GM19035 (cell line): ENCODE results near the gene GATD1.

Experiments
- ATAC-seq: cut with Tn5 transposase; IDR thresholded peaks from one replicate; pipeline ENCODE4 v1.9.1; 2021; ENCODE audit not compliant: unreplicated experiment

The GATD1 gene

DNA sequence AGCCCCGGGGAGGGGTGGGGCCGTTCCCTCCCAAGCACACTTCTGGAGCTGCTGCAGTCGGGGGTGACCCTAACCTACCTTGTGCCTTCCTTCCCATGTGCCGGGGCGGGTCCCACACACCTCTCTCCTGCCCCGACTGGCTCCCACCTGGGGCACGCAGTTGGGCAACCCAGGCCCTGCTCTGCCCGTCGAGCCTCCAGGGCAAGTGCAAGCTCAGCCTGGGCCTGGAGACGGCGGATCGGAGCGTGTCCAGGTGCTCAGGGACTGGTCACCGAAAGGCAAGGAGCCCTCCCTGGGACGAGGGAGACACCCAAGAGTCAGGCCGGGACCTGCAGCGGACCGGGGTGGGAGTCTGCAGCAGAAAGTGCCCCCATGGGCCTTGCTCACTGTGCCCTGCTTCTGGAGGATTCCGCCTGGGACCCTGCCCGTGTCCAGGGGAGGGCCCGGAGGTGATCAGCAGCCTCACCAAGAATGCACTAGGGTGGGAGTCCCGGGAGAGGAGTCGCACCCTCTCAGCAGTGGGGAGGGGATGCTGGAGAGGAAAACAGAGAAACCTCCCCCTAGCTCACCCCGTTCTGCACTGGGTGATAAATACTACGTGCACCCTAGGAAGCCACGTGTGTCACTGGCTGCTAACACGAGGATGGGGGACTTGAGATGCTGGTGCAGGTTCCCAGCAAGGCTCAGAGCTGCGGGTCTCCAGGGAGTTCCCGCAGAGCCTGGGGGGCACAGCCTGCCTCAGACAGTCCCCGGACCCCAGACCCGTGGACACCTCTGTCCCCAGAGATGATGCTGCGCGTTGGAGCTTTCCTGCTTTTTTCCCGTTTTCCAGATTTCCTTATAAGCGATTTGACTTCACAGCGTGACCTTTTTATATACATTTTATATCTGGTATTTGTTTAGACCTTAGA lies 5.2 kb upstream of the GATD1 start:
- ATAC-seq = no peak

- ATAC-seq = no peak
Observed at GRCh38 chr11:779955-780532, 2.8 kb upstream of the GATD1 start.

- ATAC-seq = no peak
Observed at GRCh38 chr11:778976-779954, 2.0 kb upstream of the GATD1 start.

DNA sequence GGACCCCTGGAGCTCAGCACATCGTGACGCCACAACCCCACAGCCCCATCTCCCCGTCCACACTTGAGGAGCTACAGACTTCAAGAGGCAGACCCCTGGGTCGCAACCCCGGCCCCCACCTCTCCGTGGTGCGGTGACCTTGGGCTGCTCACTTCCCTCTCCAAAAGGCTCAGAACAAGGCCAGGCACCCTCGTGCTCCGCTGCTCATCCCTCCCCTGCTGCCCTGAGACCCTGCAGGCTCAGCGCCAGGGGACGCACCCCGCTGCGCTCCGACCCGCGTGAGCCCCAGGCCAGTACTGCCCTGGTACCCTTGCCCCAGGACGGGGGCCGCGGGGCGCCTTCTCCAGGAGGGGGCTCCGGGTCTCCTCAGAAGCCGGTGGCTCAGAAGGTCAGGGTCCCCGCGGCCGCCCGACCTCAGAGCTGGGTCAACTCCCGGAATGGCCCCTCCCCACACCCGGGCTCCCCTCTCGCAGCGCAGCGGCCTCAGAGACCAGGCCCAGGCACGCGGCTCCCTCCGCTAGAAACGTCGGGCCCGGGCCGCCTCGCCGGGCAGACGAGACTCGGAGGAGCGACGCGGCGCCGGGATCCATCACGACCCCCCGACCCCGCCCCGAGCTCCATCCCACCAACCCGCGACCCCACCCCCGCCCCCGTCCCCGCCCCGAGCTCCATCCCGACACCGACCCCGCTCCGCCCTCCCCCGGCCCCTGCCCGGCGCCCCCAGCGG lies 563 bp downstream of the GATD1 start:
- ATAC-seq = peak; percentile 35

GRCh38 chr11:776263-776560 lies 1.1 kb downstream of the GATD1 start:
- ATAC-seq = no peak

DNA sequence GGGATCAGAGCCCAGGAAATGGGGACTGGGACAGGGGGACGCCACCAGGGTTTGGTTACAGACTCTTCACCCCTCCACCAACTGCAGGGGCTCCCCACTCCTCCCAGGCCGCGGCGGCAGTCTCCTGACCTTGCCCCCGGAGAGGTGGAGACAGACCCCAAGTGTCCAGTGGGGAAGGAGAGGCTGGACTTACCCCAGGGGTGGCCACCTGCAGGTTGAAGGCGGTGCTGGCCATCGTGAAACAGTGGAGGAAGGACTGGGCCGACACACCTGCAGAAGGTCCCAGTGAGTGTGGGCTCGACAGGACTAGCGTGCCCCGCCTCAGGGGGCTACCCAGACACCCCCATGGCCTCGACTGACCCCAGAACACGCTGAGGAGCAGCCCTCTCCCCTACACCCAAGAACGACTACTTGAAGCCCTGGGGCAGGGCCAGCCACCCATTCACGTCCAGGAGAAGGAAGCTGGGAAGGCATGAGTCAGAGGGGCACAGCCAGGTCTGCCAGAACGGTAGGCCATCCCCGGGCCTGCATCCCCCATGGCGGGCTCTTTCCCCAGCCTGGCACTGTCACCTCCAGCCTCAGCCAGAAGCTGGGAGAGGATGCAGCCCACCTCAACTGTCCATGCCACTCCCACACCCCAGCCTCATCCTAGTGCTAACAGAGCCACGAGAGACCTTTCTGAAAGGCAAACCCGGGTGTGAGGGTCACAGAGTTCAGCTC lies 2.3 kb downstream of the GATD1 start:
- no peak for ATAC-seq

GRCh38 chr11:773830-774229 lies 3.5 kb downstream of the GATD1 start:
- ATAC-seq = no peak

GRCh38 chr11:773425-773824 lies 3.9 kb downstream of the GATD1 start:
- no peak for ATAC-seq

GRCh38 chr11:772429-773390 lies 4.6 kb downstream of the GATD1 start:
- no peak for ATAC-seq

DNA sequence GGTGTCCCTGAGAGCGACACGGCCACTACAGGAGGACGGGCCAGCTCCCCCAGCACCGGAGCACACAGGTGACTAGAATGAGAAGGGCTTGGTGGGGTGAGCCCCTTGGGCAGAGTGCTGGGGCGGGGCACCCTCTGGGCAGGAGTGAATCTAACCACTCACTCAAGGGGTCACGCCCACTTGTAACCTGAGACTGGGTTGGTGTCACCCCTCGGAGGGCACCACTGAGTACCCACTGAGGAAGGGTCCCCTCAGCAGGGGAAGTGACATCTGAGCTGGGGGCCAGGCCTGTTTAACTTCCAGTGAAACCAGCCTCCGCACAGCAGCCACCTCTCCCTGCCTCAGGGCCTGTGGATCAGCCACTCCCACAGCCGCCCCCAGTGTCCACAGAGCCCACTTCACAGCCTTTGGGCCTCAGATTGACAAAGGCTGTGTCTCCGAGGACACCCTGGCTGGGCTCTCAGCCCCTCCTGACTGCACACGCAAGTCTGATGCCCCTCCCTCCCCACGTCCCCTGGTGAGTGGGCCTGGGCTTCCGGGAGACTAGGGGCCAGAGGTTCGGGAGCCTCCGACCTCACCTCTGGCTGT lies 5.6 kb downstream of the GATD1 start:
- no peak for ATAC-seq

DNA sequence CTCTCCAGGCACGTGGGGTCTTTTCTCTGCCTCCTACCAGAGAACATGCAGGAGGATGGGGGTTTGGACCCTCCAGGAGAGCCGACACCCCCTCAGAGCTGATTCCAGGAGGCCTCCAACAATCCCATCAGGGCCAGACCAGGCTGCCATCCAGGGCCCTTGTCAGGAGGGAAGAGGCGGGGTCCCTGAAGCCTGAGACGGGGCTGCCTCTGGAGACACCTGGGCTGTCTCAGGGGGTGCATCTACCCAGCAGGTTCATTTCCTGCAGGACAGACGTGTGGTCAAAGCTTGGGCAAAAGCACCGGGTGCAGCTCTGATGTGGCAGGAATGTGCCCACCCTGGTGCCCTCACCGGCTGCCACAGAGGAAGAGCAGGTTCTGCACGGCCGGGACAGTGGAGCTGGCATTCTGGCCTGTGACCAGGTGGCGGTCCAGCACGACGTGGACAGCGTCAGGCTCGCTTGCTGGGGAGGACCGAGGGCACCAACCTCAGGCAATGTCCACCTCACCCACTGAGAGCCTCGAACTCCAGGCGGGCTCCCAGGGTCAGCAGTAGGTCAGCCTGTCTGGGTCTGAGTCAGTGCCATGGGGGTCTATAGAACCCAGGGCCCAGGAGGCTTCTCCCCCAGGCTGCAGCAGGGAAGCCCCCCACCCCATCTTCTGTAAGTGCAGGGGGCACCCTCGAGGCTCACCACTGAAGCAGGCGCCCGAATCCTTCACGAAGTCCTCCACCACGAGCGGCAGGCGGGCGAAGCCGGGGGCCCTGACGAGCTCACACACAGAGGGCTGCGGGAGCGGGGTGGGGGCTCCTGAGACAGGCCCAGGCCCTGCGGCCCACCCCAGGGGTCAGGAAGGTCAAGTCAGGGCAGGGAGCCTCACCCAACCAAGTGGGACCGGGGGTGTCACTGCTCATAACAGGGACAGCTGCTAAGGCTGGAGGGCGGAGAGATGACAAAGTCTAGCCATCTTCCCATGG lies 6.4 kb downstream of the GATD1 start:
- ATAC-seq = no peak

DNA sequence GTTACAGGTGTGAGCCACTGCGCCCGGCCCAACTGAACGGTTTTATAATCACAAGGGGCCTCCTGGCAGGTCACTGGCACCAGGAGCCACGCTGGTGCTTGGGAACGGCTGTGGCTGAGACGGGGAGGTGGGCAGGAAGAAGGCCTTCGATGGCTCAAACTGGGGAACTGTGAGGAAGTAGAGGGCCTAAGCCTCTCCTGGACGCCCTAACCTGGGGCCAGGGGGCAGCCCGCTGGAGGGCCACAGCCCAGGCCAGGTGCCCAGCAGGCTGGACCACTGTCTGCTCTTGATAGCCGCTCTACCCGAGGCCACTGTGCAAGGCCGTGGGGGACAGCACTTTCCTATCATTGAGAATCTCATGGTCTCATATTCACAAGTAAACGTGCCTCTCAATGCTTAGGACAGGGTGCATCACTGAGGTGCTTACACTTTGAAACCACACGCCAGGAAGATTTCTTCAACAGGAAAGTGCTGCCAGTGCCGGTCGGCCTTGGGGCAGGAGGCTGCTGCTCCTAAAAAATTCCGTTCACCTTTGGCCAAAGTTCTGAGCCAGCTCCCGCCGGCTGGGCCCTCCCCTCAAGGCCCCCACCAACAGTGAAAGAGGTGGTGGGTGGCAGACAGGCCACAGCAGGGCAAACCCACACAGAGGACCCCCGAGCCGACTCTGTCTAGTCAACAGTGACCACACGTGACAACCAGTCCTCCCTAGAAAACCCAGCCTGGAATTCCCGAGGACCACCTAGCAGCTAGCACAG lies 7.2 kb downstream of the GATD1 start:
- ATAC-seq = no peak

DNA sequence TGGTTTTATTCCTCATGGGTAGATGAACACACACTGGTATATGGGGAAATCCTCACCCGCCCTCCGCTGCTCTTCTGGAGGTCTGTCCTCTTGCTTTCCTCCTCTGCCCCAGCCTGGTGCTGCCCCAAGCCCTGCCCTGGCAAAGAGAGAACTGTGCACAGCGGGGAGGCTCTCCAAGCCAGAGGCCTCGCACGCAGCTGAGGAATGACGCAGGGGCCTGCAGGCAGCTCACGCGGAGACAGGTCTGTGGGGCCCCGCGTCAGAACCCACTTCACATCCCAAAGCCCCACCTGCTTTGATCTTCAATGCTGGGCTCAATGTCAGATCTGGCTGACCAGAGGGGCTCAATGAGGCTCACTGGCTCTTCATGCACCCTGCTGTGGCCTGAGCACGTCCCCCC lies 10.0 kb downstream of the GATD1 start:
- ATAC-seq = no peak

DNA sequence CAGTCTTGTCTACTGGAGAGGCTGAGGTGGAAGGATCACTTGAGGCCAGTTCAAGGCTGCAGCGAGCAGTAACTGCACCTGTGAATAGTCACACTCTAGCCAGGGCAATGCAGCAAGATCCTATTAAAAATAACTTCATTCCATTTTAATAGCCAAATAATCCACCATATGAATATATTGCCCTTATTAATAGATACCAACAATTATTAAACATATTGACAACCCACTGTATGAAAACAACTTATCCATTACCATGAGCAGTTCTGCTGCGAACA lies 10.4 kb downstream of the GATD1 start:
- ATAC-seq = no peak

DNA sequence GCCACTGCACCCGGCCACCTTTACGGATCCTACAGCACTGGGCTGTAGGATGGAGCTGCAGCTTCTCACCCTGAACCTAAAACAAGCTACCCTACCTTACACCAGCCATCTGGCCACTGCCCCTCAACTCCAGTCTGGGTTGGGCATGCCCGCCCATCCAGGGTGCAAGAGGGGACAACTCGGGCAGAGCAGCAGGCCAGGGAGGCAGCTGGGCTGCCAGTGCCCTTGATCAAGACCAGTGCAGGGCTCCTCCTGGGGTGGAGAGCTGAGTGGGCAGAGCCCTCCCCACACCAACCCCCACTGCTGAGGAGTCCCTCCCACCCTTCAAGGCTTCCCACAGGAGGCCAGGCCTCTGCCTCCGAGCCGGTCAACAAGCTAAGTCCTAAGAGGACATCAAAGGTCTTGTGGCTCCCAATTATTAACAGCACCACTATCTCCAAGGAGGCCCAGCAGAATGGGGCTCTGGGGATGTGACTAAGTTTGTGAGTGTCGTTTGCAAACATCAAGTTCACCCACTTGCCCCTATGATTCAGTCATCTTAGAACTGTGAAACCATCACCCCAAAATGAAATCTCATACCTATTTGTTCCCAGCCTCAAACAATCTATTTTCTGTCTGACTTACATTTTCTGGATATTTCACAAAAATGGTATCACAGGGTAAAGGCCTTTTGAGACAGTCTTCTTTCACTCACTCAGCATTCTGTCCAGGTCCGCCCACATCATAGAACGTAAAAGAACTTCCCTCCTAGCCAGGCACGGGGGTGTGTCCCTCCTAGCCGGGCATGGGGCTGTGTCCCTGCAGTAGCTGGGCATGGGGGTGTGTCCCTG lies 11.0 kb downstream of the GATD1 start:
- ATAC-seq = no peak

GRCh38 chr11:765802-766091 lies 11.5 kb downstream of the GATD1 start:
- no peak for ATAC-seq
